DOHH2 (cell line): ENCODE measurements around the gene WLS.

Experiments used
- H3F3A ChIP-seq: fragments of 200-600 bp; sonication (generic), shearing (Covaris generic); 2 replicates; pipeline ENCODE4 v1.6.0; 2016; ENCODE audit warnings: antibody characterized with exemption, mild to moderate bottlenecking; ENCODE audit not compliant: control insufficient read depth, insufficient read depth
- H3K27ac ChIP-seq: fragments of 200-600 bp; sonication (generic); 2 replicates; pipeline ENCODE4 v1.5.1; 2014; ENCODE audit warnings: low read depth, mild to moderate bottlenecking, low read length, moderate library complexity
- H3K27me3 ChIP-seq: fragments of 200-600 bp; sonication (generic); 2 replicates; pipeline ENCODE4 v1.6.1; 2014; ENCODE audit warnings: mild to moderate bottlenecking, low read length, mixed read lengths; ENCODE audit not compliant: control insufficient read depth
- H3K36me3 ChIP-seq: fragments of 200-600 bp; sonication (generic); 2 replicates; pipeline ENCODE4 v1.6.1; 2014; ENCODE audit warnings: mild to moderate bottlenecking, low read length, moderate library complexity, mixed read lengths; ENCODE audit not compliant: control insufficient read depth
- H3K4me1 ChIP-seq: fragments of 200-600 bp; sonication (generic); 2 replicates; pipeline ENCODE4 v1.6.1; 2014; ENCODE audit warnings: mild to moderate bottlenecking, low read length, mixed read lengths; ENCODE audit not compliant: control insufficient read depth
- H3K4me2 ChIP-seq: fragments of 200-600 bp; sonication (generic); 2 replicates; pipeline ENCODE4 v1.6.0; 2014; ENCODE audit warnings: mild to moderate bottlenecking, low read length, moderate library complexity
- H3K4me3 ChIP-seq: fragments of 200-600 bp; sonication (generic); 2 replicates; pipeline ENCODE4 v1.5.1; 2014; ENCODE audit warnings: mild to moderate bottlenecking, low read length, mixed read lengths
- H3K79me2 ChIP-seq: fragments of 200-600 bp; sonication (generic); 2 replicates; pipeline ENCODE4 v1.6.1; 2014; ENCODE audit warnings: mild to moderate bottlenecking, low read length, mixed read lengths; ENCODE audit not compliant: control insufficient read depth
- H3K9me2 ChIP-seq: fragments of 200-600 bp; sonication (generic); replicated peaks from 2 replicates; pipeline ENCODE4 v1.6.1; 2014; ENCODE audit warnings: mild to moderate bottlenecking, low read length, mixed read lengths; ENCODE audit not compliant: control insufficient read depth
- H3K9me3 ChIP-seq: fragments of 200-600 bp; sonication (generic); 2 replicates; pipeline ENCODE4 v1.6.1; 2014; ENCODE audit warnings: antibody characterized with exemption, low read length, mixed read lengths; ENCODE audit not compliant: control insufficient read depth, insufficient read depth
- H4K20me1 ChIP-seq: fragments of 200-600 bp; sonication (generic); 2 replicates; pipeline ENCODE4 v1.6.0; 2014; ENCODE audit warnings: low read depth, mild to moderate bottlenecking, antibody characterized with exemption, low read length, moderate library complexity; ENCODE audit not compliant: control insufficient read depth, insufficient read depth
- EZH2phosphoT487 ChIP-seq: fragments of 200-600 bp; sonication (generic); IDR thresholded peaks from 2 replicates; pipeline ENCODE4 v1.6.1; 2017; ENCODE audit warnings: borderline replicate concordance, mild to moderate bottlenecking, antibody characterized with exemption, low read length, moderate library complexity, mixed read lengths
- TF ChIP-seq, protein P1 (sequence below): fragments of 200-600 bp; sonication (generic); IDR thresholded peaks from one replicate; pipeline ENCODE4 v1.5.1; 2014; ENCODE audit warnings: antibody characterized with exemption, mild to moderate bottlenecking, low read depth, low read length; ENCODE audit not compliant: poor library complexity, severe bottlenecking

WLS gene

DNA sequence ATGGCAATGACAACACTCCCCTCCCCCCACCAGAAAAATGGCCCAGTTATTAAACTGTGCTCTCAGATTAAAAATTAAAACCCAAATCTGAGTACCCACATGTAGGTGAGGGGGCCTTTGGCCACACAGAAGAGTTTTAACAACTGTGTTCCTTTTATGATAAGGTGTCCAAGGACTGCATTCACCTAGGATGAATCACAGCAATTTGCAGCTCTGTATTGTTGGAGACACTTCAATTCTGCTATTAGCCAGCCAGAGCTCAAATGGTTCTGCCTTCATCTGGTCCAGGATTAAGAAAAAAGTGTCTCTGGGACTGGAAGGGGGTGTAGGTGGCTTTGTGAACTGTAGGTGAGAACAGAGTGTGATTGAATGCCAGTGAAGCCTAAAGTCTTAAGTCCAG lies 138.6 kb downstream of the WLS start:
- Histone ChIP-seq H3K36me3 (no peaks in the 10 kb centered on the region), H3K9me3 (no peaks in the 10 kb centered on the region), H3K4me2 (no peak overlapping the region), H3K27ac (no peak overlapping the region), H3F3A (no peaks in the 10 kb centered on the region), H4K20me1 (no peaks in the 10 kb centered on the region), H3K4me1 (no peaks in the 10 kb centered on the region), H3K9me2 (no peaks in the 10 kb centered on the region), H3K4me3 (no peak overlapping the region), H3K79me2 (no peaks in the 10 kb centered on the region), H3K27me3 (no peaks in the 10 kb centered on the region)
- TF ChIP-seq EZH2phosphoT487, result no peak
- TF ChIP-seq, protein P1, sequence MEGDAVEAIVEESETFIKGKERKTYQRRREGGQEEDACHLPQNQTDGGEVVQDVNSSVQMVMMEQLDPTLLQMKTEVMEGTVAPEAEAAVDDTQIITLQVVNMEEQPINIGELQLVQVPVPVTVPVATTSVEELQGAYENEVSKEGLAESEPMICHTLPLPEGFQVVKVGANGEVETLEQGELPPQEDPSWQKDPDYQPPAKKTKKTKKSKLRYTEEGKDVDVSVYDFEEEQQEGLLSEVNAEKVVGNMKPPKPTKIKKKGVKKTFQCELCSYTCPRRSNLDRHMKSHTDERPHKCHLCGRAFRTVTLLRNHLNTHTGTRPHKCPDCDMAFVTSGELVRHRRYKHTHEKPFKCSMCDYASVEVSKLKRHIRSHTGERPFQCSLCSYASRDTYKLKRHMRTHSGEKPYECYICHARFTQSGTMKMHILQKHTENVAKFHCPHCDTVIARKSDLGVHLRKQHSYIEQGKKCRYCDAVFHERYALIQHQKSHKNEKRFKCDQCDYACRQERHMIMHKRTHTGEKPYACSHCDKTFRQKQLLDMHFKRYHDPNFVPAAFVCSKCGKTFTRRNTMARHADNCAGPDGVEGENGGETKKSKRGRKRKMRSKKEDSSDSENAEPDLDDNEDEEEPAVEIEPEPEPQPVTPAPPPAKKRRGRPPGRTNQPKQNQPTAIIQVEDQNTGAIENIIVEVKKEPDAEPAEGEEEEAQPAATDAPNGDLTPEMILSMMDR, result no peak

DNA sequence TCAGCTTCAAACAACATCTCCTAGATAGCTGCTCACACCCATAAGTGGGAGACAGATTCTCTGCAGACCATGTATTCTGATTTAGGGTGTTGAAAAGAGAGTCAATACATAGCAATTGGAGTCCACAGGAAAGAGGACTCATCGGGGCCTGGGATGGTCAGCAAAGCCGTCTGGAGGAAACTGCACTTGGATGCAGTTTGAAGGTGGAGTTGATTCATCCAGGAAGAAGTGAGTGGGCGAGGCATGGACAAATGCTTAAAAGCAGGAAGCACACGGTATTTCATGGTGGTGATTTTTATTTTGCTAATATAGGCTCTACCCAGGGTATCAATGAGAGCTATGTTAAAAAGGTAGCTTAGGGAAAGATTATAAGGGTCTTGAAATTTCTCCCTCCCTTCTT lies 145.1 kb downstream of the WLS start:
- H3K4me3 ChIP-seq, result no peak overlapping the region
- H3K9me2 ChIP-seq, result no peaks in the 10 kb centered on the region
- no peaks in the 10 kb centered on the region for H3K79me2 ChIP-seq
- H3K36me3 ChIP-seq, result no peaks in the 10 kb centered on the region
- H3K27ac ChIP-seq, result no peak overlapping the region
- H3F3A ChIP-seq, result no peaks in the 10 kb centered on the region
- H4K20me1 ChIP-seq, result no peaks in the 10 kb centered on the region
- no peaks in the 10 kb centered on the region for H3K27me3 ChIP-seq
- TF ChIP-seq EZH2phosphoT487, result no peak
- TF ChIP-seq, protein P1, result no peak
- no peak overlapping the region for H3K4me2 ChIP-seq
- H3K9me3 ChIP-seq, result no peaks in the 10 kb centered on the region
- no peaks in the 10 kb centered on the region for H3K4me1 ChIP-seq

DNA sequence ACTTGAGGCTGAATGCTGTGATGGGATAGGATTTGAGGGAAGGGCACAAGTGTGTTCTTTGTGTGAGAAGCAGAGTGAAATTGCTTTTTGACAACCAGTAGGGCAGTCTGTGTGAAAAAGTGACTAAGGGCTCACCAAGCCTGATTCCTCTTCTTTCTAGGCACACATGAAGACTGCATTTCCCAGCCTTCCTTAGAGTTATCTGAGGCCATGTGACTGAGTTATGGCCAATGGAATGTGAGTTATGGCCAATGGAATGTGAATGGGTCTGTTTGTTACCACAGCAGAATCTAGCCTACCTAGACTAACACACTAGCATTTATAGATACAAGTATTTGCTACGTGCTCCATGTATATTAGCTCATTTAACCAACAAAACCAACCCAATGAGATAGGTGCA lies 146.6 kb downstream of the WLS start:
- no peaks in the 10 kb centered on the region for H3K79me2 ChIP-seq
- H3K4me1 ChIP-seq, result no peaks in the 10 kb centered on the region
- TF ChIP-seq, protein P1, result no peak
- no peak for TF ChIP-seq EZH2phosphoT487
- no peak overlapping the region for H3K4me3 ChIP-seq
- no peak overlapping the region for H3K27ac ChIP-seq
- no peaks in the 10 kb centered on the region for H3K9me2 ChIP-seq
- no peaks in the 10 kb centered on the region for H3K27me3 ChIP-seq
- no peaks in the 10 kb centered on the region for H4K20me1 ChIP-seq
- no peaks in the 10 kb centered on the region for H3K9me3 ChIP-seq
- H3K36me3 ChIP-seq, result no peaks in the 10 kb centered on the region
- H3F3A ChIP-seq, result no peaks in the 10 kb centered on the region
- H3K4me2 ChIP-seq, result no peak overlapping the region

DNA sequence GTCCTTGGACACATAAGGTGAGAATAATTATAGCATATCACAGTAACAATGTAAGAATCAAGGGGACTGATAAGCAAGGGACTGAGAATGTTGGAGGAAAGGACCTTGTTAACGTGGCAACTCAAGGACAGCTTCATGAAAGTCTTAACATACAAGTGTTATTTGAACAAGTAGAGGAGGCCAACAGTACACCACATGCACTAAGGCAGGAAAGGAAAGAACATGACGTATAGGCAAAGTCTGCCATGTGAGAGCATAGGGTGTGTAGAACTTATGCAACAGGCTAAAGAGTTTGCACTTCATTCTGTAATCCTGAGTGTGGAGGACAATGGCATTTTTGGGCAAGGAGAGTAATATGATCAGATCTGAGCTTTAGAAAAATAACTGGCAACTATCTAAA lies 148.6 kb downstream of the WLS start:
- Histone ChIP-seq H4K20me1 (no peaks in the 10 kb centered on the region), H3K27me3 (no peaks in the 10 kb centered on the region), H3K27ac (no peak overlapping the region), H3K79me2 (no peaks in the 10 kb centered on the region), H3K36me3 (no peaks in the 10 kb centered on the region), H3K4me1 (no peaks in the 10 kb centered on the region), H3F3A (no peaks in the 10 kb centered on the region), H3K9me2 (no peaks in the 10 kb centered on the region), H3K4me3 (no peak overlapping the region), H3K9me3 (no peaks in the 10 kb centered on the region), H3K4me2 (no peak overlapping the region)
- TF ChIP-seq, protein P1, result no peak
- no peak for TF ChIP-seq EZH2phosphoT487
